Activated effector memory CD4-positive, alpha-beta T cell treated with anti-CD3 and anti-CD28 coated beads, Interleukin-2, amount 50 U/mL, for 16 hours (primary cell): ENCODE measurements around the gene AMOT.

Source experiments
- DNase-seq: peaks from one replicate; pipeline ENCODE4 v3.0.0-alpha.2; 2020

Gene AMOT

DNA sequence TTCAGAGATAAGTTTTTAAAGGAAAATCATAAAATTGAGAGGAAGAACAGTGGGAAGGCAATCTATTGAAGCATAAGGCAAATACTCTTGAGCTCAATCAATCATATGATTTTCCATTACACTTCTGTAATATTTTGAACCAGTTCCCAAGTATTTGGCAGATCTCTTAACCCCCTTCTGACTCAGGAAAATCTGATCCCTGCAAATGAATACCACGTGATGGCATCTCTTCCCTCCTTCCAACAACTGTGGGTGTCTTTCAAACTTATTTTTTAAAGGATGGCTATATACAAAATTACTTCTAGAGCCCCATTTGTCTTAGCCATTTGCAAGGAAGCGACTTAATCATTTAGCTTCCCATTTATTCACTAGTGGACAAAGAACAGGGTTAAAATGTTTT, 41.9 kb downstream of the AMOT start:
- no peak for DNase-seq

DNA sequence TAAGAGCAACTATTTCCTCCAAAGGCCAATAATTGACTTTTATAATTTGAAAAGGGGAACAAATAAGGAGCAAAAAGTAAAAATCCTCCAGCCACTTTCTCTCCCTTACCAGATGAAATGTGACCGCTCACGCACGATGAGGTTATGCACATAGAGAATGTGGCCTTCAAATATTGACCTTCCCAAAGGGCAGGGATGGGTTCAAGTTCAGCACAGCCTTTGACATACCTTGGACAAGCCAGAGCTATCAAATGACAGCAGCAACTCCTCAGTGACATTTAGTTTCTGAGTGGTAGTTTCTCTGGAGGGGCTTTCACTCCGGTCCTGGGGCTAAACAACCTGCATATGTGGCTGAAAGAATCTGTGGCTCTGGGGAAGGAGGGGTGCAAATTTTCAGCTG, 50.7 kb downstream of the AMOT start:
- no peak for DNase-seq

DNA sequence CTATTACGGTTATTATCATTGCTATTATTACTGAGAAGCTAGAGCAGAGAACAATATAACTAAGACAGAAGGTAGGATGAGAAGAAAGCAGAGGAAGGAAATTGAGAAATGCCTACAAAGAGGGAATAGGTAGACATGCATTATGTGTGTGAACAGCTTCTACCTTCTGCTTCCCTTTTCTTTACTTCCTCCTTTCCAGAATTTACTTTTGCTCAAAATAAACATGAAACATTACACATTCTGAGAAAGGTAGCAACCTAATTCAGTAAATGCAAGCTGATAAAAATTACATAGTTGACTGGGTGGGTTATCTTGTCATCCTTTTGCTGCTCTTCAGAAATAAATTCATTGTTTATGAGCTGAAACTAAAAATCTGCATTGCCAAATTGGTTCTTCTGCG, 54.6 kb downstream of the AMOT start:
- DNase-seq, result no peak

DNA sequence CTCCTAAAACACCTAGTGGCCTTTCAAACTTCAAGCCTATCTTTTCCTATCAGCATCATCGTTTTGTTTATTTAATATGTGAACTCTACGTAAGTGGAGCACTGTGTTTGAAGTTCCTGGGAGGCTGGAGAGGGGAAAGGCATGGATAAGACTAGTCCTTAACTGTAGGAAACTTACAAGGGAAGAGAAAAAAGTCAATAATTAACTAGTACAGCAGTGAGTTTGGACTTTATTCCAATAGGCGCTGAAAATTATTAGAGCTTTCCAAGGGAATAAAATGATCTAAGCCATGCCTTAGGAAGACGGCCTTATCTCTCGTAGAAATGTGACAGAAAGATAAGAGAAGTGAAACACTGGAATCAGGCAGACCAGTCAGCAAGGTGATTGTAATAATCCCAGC, 55.3 kb downstream of the AMOT start:
- DNase-seq, result no peak

DNA sequence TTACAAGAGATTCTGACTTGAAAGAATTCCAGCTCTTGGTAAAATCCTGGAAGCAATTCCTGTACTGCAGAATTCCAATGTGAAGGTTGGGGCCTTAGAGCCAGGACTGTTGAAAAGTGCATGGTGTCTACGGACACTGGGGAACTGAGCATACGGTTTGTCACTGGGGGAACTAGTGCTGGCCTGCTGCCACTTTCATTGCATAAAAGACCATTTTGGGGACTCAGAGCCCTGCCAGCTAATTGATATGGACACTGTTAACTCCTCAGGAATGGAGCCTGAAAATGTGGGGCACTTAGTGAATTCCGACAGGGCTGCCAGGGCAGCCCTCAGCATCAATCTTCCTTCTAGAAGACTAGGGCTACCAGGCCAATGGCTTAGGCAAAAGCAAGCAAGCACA, 55.9 kb downstream of the AMOT start:
- no peak for DNase-seq

DNA sequence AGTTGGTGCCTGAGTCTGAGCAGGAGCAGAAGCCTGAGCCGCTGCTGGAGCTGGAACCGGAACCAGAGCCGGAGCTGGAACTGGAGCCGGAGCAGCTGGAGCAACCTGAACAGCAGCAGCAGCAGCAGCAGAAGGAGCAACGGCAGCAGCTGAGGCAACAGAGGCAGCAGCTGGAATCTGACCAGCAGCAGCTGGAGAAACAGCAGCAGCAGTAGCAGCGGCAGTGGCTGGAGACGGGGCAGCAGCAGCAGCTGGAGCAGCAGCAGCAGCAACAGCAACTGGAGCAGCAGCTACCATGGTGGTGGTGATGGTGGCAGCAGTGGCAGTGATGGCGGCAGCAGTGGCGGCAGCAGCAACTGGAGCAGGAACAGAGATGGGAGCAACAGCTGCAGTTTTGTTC, 61.5 kb downstream of the AMOT start:
- DNase-seq, result no peak

DNA sequence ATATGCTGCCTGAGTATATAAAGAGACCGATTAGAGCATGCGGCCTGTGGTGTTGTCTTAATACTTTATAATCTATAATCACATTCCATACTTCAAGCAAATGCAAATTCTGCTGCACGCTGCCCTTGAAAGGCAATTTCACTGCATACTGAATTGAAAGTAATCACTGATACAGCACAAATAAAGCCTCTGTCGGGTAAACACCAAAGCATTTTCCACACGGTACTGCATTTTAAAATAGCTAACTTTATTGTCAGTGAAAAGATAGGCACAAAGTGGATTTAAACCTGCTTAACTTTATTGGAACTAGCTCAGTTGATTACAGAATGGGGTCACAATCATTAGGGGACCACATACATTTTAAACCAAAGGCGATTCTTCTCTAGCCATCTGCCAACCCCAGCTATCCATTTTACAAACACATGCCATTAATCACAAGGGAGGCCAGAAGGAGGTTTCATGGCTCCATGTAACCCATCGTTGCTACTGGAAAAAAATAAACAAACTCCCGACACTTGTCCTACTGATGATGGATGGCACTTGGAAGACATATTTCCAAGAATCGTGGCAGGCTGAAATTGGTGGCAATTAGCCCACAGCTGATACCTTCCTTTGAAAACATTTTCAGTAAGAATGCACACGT, 65.9 kb downstream of the AMOT start:
- no peak for DNase-seq

DNA sequence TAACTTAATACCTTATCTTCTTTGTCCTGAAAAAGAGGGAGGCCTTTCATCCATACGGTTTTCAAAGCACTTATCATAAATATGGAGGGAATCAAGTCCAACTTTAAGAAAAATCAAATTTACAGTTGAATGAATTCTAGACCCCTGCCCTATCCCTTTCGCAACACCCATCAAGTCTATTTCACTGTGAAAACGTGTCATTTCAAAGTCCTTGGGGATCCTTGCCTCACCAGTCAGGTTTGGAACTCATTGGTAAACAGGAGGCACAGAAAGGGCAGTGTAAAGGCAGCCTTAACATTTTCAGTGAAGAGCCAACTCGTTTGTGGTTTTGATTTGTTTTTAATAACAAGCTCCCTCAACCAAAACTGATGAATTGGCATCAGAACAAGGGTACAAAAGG, 66.5 kb downstream of the AMOT start:
- no peak for DNase-seq

DNA sequence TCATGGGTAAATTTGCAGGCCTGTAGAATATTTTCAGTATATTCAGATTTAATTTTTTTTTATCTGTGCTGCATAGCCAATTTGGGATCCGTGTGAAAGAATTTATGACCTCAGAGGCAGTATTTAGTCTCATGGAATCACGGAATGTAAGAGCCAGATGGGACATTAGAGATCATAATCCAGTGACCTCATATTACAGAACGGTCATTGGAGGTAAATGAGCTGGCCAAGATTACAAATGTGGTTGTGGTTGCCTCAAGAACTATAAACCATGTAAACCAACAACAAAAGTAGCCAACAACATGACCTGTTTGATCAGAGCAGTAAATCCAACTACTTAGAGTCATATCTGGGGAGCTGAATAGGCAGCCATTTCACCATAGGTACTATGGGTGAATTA, 71.6 kb downstream of the AMOT start:
- no peak for DNase-seq

DNA sequence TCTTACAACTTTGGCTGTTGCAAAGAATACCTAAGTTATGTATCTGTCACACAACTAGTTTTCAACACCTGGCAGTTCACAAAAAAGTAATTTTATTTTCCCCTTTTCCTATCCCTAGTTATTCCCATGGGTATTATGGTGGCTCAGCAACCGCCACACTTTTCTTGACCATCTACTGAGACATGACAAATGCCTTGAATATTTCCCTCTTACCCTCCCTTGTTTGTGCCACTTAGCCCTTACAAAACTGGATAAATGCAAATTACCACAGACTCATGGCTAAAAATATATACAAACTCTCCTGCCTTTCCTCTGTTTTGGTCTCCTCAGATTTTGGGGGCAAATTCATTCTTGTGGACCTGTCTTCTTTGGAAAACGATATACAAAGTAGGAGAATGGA, 72.1 kb downstream of the AMOT start:
- DNase-seq, result no peak

DNA sequence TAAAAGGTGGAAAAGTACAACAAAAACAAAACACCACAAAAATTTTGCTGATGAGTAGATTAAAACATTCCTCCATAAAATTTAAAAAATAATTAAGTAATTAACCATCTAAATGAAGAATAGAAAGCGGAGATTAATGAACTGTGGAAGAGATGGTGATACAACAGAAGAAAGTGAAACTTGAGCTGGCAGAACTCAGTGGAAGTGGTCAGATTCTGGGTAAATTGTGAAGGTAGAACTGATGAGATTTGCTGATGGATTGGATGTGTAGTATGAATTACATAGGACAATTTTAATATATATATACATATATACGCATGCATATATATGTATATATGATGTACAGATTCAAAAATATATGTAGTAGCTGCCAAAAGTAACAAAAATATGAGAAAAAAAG, 73.9 kb downstream of the AMOT start:
- no peak for DNase-seq

DNA sequence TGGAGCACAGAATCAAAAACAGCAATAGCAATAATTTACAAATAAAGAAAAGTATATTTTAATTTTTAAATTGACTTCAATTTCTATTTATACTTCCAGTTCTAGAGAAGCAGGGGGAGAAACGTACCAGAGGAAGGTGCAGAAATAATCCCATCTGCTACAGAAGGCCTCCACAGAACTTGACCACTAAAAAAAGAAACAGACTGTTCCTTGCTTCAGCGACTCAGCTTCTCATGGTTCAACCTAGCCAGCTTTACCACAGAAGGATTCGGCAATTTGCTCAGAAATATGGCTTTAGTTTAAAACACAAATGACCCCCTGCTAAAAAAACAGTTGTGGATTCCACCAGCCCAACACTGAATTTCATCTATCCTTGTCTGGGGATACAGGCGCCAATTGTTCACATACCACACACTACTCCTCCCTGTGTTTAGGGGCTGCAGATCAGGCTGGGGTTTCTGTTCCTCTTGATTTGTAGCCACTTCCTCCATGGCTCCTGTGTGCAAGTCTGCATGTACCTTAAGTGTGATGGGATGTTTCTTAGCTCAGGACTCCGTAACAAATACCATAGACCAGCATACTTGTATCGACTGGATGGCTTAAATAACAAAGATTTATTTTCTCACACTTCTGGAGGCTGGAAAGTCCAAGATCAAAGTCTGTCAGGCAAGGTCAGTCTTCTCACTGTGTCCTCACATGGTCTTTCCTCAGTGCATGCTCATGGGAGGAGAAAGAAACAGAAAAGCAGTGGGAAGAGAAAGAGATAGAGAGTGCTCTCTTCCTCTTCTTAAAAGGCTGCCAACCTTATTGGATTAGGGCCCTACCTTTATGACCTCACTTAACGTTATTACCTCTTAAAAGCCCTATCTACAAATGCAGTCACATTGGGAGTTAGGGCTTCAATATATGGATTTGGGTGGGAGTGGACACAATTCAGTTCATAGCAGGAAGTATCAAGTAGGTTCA, 79.1 kb downstream of the AMOT start:
- no peak for DNase-seq

DNA sequence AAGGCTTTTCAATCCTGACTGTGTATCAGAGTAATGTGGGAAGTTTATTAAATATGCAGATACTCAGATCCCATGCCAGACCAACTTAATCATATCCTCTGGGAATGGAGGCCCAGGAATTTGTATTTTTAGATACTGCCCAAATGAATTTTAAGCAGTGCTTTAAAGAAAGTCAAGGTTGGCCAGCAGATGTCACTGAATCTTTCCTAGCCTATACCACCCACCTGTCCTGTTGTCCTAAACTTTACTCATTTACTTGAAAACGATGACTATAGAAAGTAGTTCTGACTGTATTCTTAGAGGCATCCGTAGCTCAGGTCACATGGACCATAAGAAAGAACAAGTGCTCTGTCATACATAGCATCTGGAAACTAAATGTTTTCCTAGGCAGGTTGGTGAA, 79.9 kb downstream of the AMOT start:
- DNase-seq, result no peak

DNA sequence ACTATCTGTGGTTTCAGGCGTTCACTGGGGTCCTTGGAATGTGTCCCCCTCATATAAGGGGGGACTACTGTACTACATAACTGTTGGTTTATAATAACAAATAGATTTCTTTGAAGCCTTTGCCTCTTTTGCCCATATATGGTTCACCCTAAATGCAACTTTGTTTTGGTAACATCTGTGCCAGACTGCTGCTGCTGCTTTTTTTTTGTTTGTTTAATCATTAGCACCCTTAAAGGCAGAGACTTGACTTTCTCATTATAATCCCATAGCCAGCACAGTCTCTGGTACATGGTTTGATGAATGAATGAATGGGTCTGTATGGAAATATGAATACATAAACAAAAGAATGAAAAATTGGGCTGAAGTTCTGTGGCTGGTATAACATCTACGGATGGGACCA, 80.7 kb downstream of the AMOT start:
- DNase-seq, result no peak

DNA sequence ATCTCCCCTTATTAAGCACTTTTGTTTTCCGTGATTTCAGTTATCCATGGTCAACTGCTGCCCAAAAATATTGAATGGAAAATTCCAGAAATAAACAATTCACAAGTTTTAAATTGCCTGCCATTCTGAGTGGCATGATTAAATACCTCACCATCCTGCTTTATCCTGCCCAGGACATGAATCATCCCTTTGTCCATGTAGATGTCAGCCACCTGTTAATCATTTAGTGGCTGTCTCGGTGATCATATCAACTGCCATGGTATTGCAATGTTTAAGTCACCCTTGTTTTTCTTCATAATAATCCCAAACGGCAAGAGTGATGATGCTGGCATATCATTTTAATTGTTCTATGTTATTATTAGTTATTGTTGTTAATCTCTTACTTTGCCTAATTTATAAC, 81.1 kb downstream of the AMOT start:
- no peak for DNase-seq

DNA sequence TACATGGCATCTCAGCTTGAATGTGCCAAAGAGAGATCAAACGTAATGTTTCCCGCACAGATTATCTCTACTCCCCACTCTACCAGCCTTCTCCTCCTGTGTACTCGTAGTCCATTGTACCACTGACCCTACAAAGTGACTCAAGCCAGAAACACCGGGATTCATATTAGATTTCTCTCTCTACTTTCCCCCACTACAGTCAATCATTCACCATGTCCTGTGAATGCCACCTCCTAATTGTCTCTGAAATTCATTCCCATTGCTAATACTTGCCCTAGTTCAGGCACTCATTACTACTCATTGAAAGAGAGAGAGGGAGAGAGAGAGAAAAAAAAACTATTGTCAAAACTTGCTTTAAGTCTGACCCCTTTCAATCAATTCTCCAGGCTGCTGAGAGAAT, 82.7 kb downstream of the AMOT start:
- DNase-seq, result no peak

DNA sequence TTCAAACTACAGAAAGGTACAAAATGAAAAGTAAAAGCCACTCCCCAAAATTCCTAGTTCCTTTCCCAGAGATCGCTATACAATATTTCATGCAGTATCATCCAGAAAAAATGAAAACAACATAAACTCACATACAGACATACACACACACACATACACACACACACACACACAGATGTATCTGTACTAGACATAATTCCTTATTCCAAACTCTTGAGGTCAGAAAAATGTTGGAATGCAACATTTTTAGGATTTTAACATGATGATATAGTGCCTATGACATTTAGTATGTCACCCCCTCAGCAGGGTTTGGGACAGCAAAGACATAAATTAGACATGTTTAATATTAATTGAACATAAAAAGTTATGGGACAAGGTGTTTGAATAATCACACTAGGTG, 87.5 kb downstream of the AMOT start:
- DNase-seq, result no peak

DNA sequence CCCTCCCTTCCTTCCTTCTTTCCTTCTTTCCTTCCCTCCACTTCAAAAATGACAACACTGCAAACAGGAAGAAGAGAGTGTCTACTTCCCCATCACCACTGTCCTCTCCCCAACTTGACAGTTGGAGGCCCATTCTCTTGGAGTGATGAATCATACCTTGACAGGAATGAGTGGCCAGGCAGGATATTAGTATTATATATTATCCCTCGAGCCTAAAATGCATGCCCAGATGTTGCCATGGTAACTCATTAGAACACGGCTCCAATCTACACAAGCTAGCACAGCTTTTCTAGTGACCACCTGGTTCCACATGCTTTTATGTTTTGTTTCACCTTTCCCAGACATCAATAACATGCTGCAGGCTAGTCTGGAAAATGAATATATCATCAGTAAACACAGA, 89.6 kb downstream of the AMOT start:
- no peak for DNase-seq

DNA sequence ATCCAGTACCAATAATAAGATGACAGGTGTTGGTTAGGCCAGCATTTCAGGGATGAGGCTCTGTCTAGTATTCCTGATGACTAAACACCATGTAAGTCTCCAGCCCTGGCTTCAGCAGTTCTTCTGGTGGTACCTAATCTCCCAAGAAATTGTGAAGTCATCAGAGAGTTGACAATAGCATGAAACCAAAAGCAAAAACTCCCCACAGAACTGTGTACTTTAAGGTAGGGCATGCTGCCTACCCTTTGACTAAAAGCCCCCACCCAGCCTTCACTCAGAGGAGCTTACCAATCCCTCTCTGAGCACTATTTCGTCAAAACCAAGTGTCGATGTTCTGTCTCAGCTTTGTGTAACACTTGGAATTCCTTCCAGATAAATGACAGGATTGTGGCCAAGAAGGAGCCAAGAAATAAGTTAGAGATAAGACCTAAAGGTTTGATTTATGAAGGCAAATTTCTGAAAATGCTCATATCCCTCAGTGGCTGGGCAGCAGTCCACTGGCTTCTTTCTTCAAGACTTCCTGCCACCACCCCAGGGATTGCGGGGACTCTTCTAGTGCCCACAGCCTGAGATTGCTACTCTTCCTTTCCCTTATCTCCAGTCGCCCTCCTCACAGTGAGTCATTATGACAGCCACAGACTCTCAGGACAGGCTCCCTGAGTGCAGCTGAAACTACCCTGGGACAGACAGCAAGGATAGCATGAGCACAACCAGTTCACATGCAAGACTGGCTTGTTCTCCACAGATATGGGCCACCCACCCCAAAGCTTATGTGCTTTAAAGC, 93.6 kb downstream of the AMOT start:
- no peak for DNase-seq

DNA sequence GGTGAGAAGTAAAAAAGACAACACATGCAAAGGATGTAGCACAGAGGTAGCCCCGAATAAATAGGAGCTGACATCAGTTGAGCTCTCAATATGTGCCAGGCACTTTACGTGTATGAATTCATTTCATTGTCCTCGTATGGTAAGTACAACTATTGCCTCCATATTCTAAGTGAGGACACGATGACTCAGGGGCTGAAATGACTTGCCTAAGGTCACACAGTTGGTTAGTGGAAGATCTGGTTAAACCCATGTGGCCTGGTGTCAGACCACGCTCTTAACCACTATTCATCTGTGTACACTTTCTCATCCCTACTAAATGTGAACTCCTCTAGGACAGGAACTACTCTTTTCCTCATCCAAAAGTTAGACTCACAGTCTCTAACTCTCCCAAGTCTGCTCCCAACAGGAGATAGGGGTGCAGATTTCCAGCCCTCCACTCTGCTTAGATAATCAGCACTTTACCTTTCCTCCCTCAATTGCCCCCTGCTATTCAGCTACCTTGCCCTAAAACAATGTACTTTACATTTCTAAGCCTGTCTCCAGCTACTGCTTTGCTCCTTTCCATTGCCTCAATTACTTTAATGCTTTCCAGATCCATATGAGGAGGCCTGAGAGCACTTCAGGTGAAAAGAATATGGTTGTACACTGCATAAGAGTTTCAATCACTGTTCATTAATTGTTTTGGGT, 102.1 kb downstream of the AMOT start:
- no peak for DNase-seq

DNA sequence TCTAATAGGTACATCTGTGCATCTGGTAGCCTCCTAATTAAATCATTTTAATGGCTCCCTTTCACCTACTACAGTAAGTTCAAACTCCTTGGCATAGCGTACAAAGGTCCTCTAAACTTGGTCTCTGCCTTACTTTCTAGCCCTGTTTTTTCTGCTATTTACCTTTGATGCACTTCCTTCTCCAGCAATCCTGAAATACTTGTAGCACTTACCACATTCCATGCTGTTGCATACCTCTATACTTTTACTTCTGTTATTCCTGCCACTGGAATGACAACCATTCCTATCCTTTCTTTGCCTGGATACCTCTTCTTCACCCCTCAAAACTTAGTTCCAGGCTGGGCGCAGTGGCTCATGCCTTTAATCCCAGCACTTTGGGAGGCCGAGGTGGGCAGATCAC, 104.3 kb downstream of the AMOT start:
- no peak for DNase-seq

DNA sequence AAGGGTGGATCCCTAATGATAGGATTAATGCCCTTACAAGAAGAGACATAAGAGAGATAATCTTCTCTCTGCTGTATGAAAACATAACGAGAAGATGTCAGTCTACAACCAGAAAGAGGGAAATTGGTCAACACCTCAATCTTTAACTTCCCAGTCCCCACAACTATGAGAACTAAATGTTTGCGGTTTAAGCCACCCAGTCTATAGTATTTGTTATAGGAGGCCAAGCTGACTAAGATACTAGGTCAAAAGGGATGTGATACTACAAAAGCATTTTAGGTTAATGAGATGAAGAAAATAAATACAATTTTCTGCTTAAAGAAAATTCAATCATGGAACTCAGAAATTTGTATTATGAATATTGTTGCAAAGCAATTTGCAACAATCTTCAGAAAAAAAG, 105.5 kb downstream of the AMOT start:
- DNase-seq, result no peak

DNA sequence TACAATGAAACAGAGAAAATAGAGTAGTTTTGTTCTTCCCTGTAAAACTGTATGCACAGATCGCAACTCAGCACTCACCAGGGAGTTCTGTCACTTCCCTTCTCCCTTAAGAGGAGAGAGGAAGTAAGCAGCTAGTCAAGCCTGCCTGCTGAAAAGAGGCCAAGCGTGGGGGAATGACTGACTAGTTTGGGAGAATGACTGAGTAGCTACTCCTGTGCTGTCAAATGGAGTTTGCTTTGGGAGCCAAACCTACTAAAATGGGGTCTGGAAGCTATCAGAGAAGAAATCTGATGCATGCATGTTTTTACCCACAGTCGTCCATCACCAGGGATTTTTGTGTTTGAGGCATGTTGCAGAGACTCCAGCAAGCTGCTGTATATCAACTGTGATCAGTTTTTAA, 106.3 kb downstream of the AMOT start:
- DNase-seq, result no peak
